ENCODE measurements around the gene DBI. TPM values are rescaled to one million over a fixed set of nuclear protein-coding genes. Genes with fewer than 3 reads are reported as not detected.

Gene DBI
- total RNA-seq, 1 experiment from 2014 or later, result 129 TPM

- TF ChIP-seq ATF3 (IDR thresholded peaks at IDR 0.05), result no peak
- TF ChIP-seq, protein P1, sequence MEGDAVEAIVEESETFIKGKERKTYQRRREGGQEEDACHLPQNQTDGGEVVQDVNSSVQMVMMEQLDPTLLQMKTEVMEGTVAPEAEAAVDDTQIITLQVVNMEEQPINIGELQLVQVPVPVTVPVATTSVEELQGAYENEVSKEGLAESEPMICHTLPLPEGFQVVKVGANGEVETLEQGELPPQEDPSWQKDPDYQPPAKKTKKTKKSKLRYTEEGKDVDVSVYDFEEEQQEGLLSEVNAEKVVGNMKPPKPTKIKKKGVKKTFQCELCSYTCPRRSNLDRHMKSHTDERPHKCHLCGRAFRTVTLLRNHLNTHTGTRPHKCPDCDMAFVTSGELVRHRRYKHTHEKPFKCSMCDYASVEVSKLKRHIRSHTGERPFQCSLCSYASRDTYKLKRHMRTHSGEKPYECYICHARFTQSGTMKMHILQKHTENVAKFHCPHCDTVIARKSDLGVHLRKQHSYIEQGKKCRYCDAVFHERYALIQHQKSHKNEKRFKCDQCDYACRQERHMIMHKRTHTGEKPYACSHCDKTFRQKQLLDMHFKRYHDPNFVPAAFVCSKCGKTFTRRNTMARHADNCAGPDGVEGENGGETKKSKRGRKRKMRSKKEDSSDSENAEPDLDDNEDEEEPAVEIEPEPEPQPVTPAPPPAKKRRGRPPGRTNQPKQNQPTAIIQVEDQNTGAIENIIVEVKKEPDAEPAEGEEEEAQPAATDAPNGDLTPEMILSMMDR (IDR thresholded peaks at IDR 0.05 in 2 of 3, conservative IDR thresholded peaks at IDR 0.05 in 1 of 3; ENCODE audit: borderline replicate concordance in 1 of 3, insufficient read depth in 1 of 3, low read depth in 2 of 3, low read length in 2 of 3), result no peak
- TF ChIP-seq ZNF274 (IDR thresholded peaks at IDR 0.05; ENCODE audit: low read depth, low read length), result no peak
- no peak for TF ChIP-seq SP1 (IDR thresholded peaks at IDR 0.05; ENCODE audit: low read depth)
- TF ChIP-seq FOSL1 (IDR thresholded peaks at IDR 0.05; ENCODE audit: low read depth), result no peak
- TF ChIP-seq POLR2A (IDR thresholded peaks at IDR 0.05; ENCODE audit: borderline replicate concordance, extremely low read depth, insufficient read depth, insufficient read length), result no peak
- no peak for TF ChIP-seq SRF (IDR thresholded peaks at IDR 0.05; ENCODE audit: low read depth)
- no peak for TF ChIP-seq SIN3A (IDR thresholded peaks at IDR 0.05; ENCODE audit: low read depth)
- no peak for TF ChIP-seq CEBPB (IDR thresholded peaks at IDR 0.05; ENCODE audit: low read depth)
- TF ChIP-seq YY1 (IDR thresholded peaks at IDR 0.05; ENCODE audit: extremely low read depth, insufficient replicate concordance, low read depth, low read length), result no peak
- TF ChIP-seq, protein P2, sequence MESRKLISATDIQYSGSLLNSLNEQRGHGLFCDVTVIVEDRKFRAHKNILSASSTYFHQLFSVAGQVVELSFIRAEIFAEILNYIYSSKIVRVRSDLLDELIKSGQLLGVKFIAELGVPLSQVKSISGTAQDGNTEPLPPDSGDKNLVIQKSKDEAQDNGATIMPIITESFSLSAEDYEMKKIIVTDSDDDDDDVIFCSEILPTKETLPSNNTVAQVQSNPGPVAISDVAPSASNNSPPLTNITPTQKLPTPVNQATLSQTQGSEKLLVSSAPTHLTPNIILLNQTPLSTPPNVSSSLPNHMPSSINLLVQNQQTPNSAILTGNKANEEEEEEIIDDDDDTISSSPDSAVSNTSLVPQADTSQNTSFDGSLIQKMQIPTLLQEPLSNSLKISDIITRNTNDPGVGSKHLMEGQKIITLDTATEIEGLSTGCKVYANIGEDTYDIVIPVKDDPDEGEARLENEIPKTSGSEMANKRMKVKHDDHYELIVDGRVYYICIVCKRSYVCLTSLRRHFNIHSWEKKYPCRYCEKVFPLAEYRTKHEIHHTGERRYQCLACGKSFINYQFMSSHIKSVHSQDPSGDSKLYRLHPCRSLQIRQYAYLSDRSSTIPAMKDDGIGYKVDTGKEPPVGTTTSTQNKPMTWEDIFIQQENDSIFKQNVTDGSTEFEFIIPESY (IDR thresholded peaks at IDR 0.05; ENCODE audit: extremely low read depth, insufficient replicate concordance, low read length), result no peak
- no peak for TF ChIP-seq POLR2AphosphoS5 (IDR thresholded peaks at IDR 0.05; ENCODE audit: low read depth, low read length)
- no peak for TF ChIP-seq EZH2 (IDR thresholded peaks at IDR 0.05)
- TF ChIP-seq, protein P3, sequence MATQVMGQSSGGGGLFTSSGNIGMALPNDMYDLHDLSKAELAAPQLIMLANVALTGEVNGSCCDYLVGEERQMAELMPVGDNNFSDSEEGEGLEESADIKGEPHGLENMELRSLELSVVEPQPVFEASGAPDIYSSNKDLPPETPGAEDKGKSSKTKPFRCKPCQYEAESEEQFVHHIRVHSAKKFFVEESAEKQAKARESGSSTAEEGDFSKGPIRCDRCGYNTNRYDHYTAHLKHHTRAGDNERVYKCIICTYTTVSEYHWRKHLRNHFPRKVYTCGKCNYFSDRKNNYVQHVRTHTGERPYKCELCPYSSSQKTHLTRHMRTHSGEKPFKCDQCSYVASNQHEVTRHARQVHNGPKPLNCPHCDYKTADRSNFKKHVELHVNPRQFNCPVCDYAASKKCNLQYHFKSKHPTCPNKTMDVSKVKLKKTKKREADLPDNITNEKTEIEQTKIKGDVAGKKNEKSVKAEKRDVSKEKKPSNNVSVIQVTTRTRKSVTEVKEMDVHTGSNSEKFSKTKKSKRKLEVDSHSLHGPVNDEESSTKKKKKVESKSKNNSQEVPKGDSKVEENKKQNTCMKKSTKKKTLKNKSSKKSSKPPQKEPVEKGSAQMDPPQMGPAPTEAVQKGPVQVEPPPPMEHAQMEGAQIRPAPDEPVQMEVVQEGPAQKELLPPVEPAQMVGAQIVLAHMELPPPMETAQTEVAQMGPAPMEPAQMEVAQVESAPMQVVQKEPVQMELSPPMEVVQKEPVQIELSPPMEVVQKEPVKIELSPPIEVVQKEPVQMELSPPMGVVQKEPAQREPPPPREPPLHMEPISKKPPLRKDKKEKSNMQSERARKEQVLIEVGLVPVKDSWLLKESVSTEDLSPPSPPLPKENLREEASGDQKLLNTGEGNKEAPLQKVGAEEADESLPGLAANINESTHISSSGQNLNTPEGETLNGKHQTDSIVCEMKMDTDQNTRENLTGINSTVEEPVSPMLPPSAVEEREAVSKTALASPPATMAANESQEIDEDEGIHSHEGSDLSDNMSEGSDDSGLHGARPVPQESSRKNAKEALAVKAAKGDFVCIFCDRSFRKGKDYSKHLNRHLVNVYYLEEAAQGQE (IDR thresholded peaks at IDR 0.05; ENCODE audit: low read depth), result no peak
- ATAC-seq, result 0 out of 2 replicates have a peak, but pooled peaks have one; percentile 40
- Histone ChIP-seq H3K36me3 (ENCODE audit: control insufficient read depth in 1 of 2, insufficient read depth in 2 of 2, low read length in 2 of 2) (no peaks in the 10 kb centered on the region), H3K4me3 (replicated peaks in 1 of 2; ENCODE audit: low read depth in 1 of 2, low read length in 2 of 2) (no peak overlapping the region), H3K27me3 (ENCODE audit: insufficient read depth, low read length) (no peaks in the 10 kb centered on the region), H4K20me1 (ENCODE audit: insufficient read depth) (no peaks in the 10 kb centered on the region), H3K4me1 (ENCODE audit: control insufficient read depth in 1 of 2, insufficient read depth in 2 of 2, low read length in 2 of 2) (no peaks in the 10 kb centered on the region; a peak in 1 of 4 replicates), H3K79me2 (ENCODE audit: insufficient read depth, low read length) (no peaks in the 10 kb centered on the region), H2AFZ (ENCODE audit: low read depth, low read length, poor library complexity, severe bottlenecking) (no peak overlapping the region), H3K9me2 (ENCODE audit: insufficient read depth) (no peaks in the 10 kb centered on the region), H3K9me3 (ENCODE audit: control insufficient read depth in 1 of 2, insufficient read depth in 1 of 2, low read depth in 1 of 2, low read length in 2 of 2) (no peaks in the 10 kb centered on the region), H3K9ac (ENCODE audit: low read length) (no peak overlapping the region), H3K27ac (ENCODE audit: low read depth, low read length) (no peak overlapping the region), H3K4me2 (ENCODE audit: low read length) (no peak overlapping the region)
- DNase-seq (ENCODE audit: low read depth, low spot score), result no peak
- RAD21 ChIA-PET (ENCODE audit: low non-redundant PET in 1 of 2, low total read pairs in 2 of 2, uncharacterized antibody in 2 of 2, unreplicated experiment in 2 of 2), result no interaction called here
- POLR2A ChIA-PET, result interaction anchor here (2.2 kb wide), 1 partner anchor 16 kb away, joined by 7 read pairs; the partner anchor contains the start of genes C2orf76 and DBI
- intact Hi-C loops (cut with micrococcal nuclease), result no loop called here
- CTCF ChIA-PET, result interaction anchor here (0.9 kb wide), 1 partner anchor 16 kb away, joined by 3 read pairs; the partner anchor contains the start of genes C2orf76 and DBI
- no TSS peak for BruUV-seq (replicated peaks)
Observed at GRCh38 chr2:119350311-119350998, 16.3 kb upstream of the DBI start.

Data from HCT116 (cell line).